Ishikawa (cell line): ENCODE results near the gene KNOP1.

Experiments
- CREB1 ChIP-seq: IDR thresholded peaks from 2 replicates; pipeline ENCODE4 v1.6.1; 2012; ENCODE audit warnings: low read depth
- EGR1 ChIP-seq: IDR thresholded peaks from 2 replicates; pipeline ENCODE4 v1.6.1; 2012
- EP300 ChIP-seq: IDR thresholded peaks from 2 replicates; pipeline ENCODE4 v1.6.1; 2012; ENCODE audit warnings: borderline replicate concordance
- FOXM1 ChIP-seq: IDR thresholded peaks from 2 replicates; pipeline ENCODE4 v1.6.1; 2012; ENCODE audit warnings: low read depth, borderline replicate concordance
- MAX ChIP-seq: IDR thresholded peaks from 2 replicates; pipeline ENCODE4 v1.6.1; 2012
- NFIC ChIP-seq: IDR thresholded peaks from 2 replicates; pipeline ENCODE4 v1.6.1; 2012
- RAD21 ChIP-seq: IDR thresholded peaks from 2 replicates; pipeline ENCODE4 v1.6.1; 2012; ENCODE audit warnings: low read depth
- REST ChIP-seq: IDR thresholded peaks from 2 replicates; pipeline ENCODE4 v1.6.1; 2012; ENCODE audit warnings: low read depth, mild to moderate bottlenecking
- TAF1 ChIP-seq: IDR thresholded peaks from 2 replicates; pipeline ENCODE4 v1.6.1; 2012; ENCODE audit warnings: low read depth, mild to moderate bottlenecking
- TCF12 ChIP-seq: IDR thresholded peaks from 2 replicates; pipeline ENCODE4 v1.6.1; 2012; ENCODE audit warnings: low read depth
- TEAD4 ChIP-seq: IDR thresholded peaks from 2 replicates; pipeline ENCODE4 v1.6.1; 2012
- USF1 ChIP-seq: IDR thresholded peaks from 2 replicates; pipeline ENCODE4 v1.6.1; 2012
- YY1 ChIP-seq: IDR thresholded peaks from 2 replicates; pipeline ENCODE4 v1.6.1; 2012; ENCODE audit warnings: low read depth

- TF ChIP-seq TEAD4 (no peak), YY1 (no peak), USF1 (no peak), RAD21 (peak; percentile 16; the same call in 1 of the 2 replicates), TAF1 (no peak), EP300 (no peak), MAX (no peak), EGR1 (no peak), NFIC (no peak), REST (no peak), FOXM1 (no peak), CREB1 (no peak), TCF12 (no peak)
Measured at GRCh38 chr16:19659554-19659953, 58.5 kb downstream of the KNOP1 start.
